ENCODE results near the gene TERB1. TPM values are rescaled to one million over a fixed set of nuclear protein-coding genes. Genes with fewer than 3 reads are reported as not detected.

TERB1 gene
- total RNA-seq, 1 donor from 2014 or later = not detected

DNA sequence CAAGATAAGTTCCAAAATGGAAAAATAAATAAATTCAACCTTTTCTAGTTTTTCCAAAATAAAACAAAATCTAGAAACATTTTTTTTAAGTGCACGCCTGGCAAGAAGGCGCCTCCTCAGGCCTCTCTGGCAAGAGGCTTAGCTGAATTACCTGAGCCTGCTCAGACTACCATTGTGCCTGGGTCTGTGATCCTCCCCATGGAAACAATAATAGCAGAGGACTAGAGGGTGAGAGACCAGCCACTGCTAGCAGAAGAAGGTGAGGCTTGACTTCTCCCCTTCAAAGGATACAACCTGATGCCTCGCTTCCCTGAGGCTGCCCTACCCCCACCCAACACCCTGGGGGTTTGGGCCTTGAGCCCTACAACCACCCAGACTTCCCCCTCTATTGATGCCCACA lies 14.8 kb downstream of the TERB1 start:
- Mint-ChIP-seq H3K27ac (no peak overlapping the region), H3K27me3 (ENCODE audit: insufficient read depth, low read depth) (peaks cover 2% of the 10 kb centered on the region), H3K9me3 (no peaks in the 10 kb centered on the region), H3K36me3 (no peaks in the 10 kb centered on the region), H3K4me3 (no peak overlapping the region), H3K4me1 (no peaks in the 10 kb centered on the region)
- Histone ChIP-seq H3K9ac (no peak overlapping the region), H3K4me2 (no peak overlapping the region), H3K4me3 (no peak overlapping the region), H3K27ac (no peak overlapping the region), H3K79me2 (ENCODE audit: low read depth) (no peaks in the 10 kb centered on the region), H4K20me1 (ENCODE audit: low read depth) (no peaks in the 10 kb centered on the region), H3K36me3 (no peaks in the 10 kb centered on the region), H3F3A (ENCODE audit: low read depth) (no peaks in the 10 kb centered on the region), H3K27me3 (peaks cover 4% of the 10 kb centered on the region), H2AFZ (replicated peaks) (no peak overlapping the region), H3K9me3 (ENCODE audit: low read depth) (no peaks in the 10 kb centered on the region), H3K4me1 (peaks cover 5% of the 10 kb centered on the region)
- TF ChIP-seq, protein P1, sequence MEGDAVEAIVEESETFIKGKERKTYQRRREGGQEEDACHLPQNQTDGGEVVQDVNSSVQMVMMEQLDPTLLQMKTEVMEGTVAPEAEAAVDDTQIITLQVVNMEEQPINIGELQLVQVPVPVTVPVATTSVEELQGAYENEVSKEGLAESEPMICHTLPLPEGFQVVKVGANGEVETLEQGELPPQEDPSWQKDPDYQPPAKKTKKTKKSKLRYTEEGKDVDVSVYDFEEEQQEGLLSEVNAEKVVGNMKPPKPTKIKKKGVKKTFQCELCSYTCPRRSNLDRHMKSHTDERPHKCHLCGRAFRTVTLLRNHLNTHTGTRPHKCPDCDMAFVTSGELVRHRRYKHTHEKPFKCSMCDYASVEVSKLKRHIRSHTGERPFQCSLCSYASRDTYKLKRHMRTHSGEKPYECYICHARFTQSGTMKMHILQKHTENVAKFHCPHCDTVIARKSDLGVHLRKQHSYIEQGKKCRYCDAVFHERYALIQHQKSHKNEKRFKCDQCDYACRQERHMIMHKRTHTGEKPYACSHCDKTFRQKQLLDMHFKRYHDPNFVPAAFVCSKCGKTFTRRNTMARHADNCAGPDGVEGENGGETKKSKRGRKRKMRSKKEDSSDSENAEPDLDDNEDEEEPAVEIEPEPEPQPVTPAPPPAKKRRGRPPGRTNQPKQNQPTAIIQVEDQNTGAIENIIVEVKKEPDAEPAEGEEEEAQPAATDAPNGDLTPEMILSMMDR (IDR thresholded peaks at IDR 0.05) = no peak
- TF ChIP-seq EZH2phosphoT487 (IDR thresholded peaks at IDR 0.05) (no peak), EZH2 (IDR thresholded peaks at IDR 0.05) (no peak)
- peak; percentile 8 for DNase-seq (ENCODE audit: low spot score)

DNA sequence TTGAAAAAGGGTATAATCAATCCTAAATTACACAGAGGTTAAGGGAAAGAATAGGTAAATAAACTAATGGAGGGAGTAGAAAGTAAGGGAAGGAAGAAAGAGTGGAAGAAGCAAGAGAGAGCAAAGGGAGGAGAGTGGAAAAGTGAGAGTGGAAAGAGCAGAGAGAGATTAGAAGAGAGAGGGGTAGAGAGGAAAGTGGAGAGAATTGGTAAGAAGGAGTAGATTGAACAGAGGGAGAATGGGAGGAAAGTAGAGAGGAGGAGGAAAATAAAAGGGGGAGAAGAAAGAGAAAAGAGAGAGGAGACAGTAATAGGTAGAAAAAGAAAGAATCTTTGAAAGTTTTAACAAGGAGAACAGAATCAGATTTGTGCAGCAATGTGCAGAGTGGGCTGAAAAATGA lies 24.9 kb downstream of the TERB1 start:
- no peak for DNase-seq (ENCODE audit: low spot score)
- Histone ChIP-seq H4K20me1 (ENCODE audit: low read depth) (no peaks in the 10 kb centered on the region), H3K9ac (no peak overlapping the region), H3K4me3 (no peak overlapping the region), H3K4me1 (no peaks in the 10 kb centered on the region), H3K4me2 (no peak overlapping the region), H3K36me3 (no peaks in the 10 kb centered on the region), H3F3A (ENCODE audit: low read depth) (peaks cover 5% of the 10 kb centered on the region), H3K27ac (no peak overlapping the region), H2AFZ (replicated peaks) (peak overlapping the region; percentile 20), H3K9me3 (ENCODE audit: low read depth) (no peaks in the 10 kb centered on the region), H3K27me3 (no peaks in the 10 kb centered on the region), H3K79me2 (ENCODE audit: low read depth) (no peaks in the 10 kb centered on the region)
- Mint-ChIP-seq H3K9me3 (no peaks in the 10 kb centered on the region), H3K36me3 (no peaks in the 10 kb centered on the region), H3K27ac (no peak overlapping the region), H3K4me3 (no peak overlapping the region), H3K4me1 (no peaks in the 10 kb centered on the region), H3K27me3 (ENCODE audit: insufficient read depth, low read depth) (no peaks in the 10 kb centered on the region)
- no peak for TF ChIP-seq EZH2phosphoT487 (IDR thresholded peaks at IDR 0.05)

DNA sequence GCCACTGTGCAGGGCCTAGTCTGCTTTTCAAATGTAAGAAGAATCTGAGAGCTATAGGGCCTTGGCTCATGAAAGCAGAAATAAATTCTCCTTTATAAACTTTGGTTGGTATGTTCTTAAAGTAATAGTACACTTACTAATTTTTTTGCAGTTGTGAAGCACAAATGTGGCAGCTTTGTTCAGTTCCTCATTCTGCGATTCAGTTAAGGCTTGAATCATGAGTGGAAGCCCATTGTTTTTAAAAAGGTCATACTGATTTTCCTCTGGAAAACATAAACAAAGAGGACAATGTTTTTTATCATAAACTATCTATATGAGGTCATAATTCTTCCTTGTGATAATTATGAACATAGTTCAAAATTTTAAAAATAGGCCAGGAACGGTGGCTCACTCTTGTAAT lies 26.4 kb downstream of the TERB1 start:
- Histone ChIP-seq H3K9ac (no peak overlapping the region), H3K79me2 (ENCODE audit: low read depth) (no peaks in the 10 kb centered on the region), H3K4me2 (no peak overlapping the region), H3F3A (ENCODE audit: low read depth) (peaks cover 5% of the 10 kb centered on the region), H3K4me3 (no peak overlapping the region), H3K9me3 (ENCODE audit: low read depth) (no peaks in the 10 kb centered on the region), H2AFZ (replicated peaks) (no peak overlapping the region), H3K36me3 (no peaks in the 10 kb centered on the region), H3K27ac (no peak overlapping the region), H3K27me3 (no peaks in the 10 kb centered on the region), H3K4me1 (no peaks in the 10 kb centered on the region), H4K20me1 (ENCODE audit: low read depth) (no peaks in the 10 kb centered on the region)
- H3K27ac Mint-ChIP-seq = no peak overlapping the region
- no peaks in the 10 kb centered on the region for H3K9me3 Mint-ChIP-seq
- no peak for TF ChIP-seq EZH2 (IDR thresholded peaks at IDR 0.05)
- no peaks in the 10 kb centered on the region for H3K36me3 Mint-ChIP-seq
- DNase-seq (ENCODE audit: low spot score) = no peak
- H3K4me1 Mint-ChIP-seq = no peaks in the 10 kb centered on the region
- H3K27me3 Mint-ChIP-seq (ENCODE audit: insufficient read depth, low read depth) = no peaks in the 10 kb centered on the region
- no peak overlapping the region for H3K4me3 Mint-ChIP-seq

DNA sequence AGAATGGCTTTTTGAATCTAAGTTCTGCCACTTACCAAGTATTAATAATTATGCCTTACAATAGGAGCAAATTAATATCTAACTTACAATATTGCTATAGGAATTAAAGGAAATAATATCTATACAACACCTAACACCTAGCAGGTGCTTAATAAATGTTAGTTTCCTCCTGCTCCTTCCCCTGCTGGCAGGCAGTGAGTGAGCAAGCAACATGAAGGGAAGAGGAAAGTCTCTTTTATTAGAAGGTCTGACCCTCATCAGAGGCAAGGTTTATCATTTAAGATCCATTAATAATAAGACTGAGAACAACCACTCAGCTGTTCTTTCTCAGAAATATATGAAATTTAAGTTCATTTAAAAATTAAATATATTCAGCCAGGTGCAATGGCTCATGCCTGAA lies 43.3 kb downstream of the TERB1 start:
- Histone ChIP-seq H3K27ac (no peak overlapping the region), H3K36me3 (no peaks in the 10 kb centered on the region), H3K9me3 (ENCODE audit: low read depth) (no peaks in the 10 kb centered on the region), H3F3A (ENCODE audit: low read depth) (no peaks in the 10 kb centered on the region), H3K27me3 (peaks cover 5% of the 10 kb centered on the region), H4K20me1 (ENCODE audit: low read depth) (no peaks in the 10 kb centered on the region), H3K4me2 (no peak overlapping the region), H3K79me2 (ENCODE audit: low read depth) (no peaks in the 10 kb centered on the region), H3K4me3 (no peak overlapping the region), H3K4me1 (no peaks in the 10 kb centered on the region), H2AFZ (replicated peaks) (no peak overlapping the region), H3K9ac (no peak overlapping the region)
- Mint-ChIP-seq H3K27me3 (ENCODE audit: insufficient read depth, low read depth) (no peaks in the 10 kb centered on the region), H3K4me3 (no peak overlapping the region), H3K9me3 (no peaks in the 10 kb centered on the region), H3K4me1 (no peaks in the 10 kb centered on the region), H3K36me3 (no peaks in the 10 kb centered on the region), H3K27ac (no peak overlapping the region)
- no peak for DNase-seq (ENCODE audit: low spot score)
- TF ChIP-seq EZH2phosphoT487 (IDR thresholded peaks at IDR 0.05) = no peak
- TF ChIP-seq, protein P1 (IDR thresholded peaks at IDR 0.05) = peak; percentile 9
